Ovary (tissue), 9 donors: ENCODE measurements around the gene DUOXA2. TPM values are rescaled to one million over a fixed set of nuclear protein-coding genes. Genes with fewer than 3 reads are reported as not detected.

Source experiments
- DNase-seq, 5 donors: peaks; one replicate each; pipeline ENCODE4 v3.0.0-alpha.2; 2019 to 2020
- H3K27ac ChIP-seq, 2 donors: fragments of 200-600 bp; one replicate each; pipeline versions ENCODE4 v1.5.1 to v1.8.0; 2019 to 2022
- H3K27me3 ChIP-seq: fragments of 200-600 bp; one replicate; pipeline ENCODE4 v1.8.0; 2022
- H3K36me3 ChIP-seq: fragments of 200-600 bp; sonication (generic); one replicate; pipeline ENCODE4 v1.5.1; 2019
- H3K4me1 ChIP-seq: one replicate; pipeline ENCODE4 v1.8.1; 2013; ENCODE audit warnings: mild to moderate bottlenecking, moderate library complexity; ENCODE audit not compliant: insufficient read depth
- H3K4me3 ChIP-seq: fragments of 200-600 bp; sonication (generic); one replicate; pipeline ENCODE4 v1.5.1; 2017
- H3K9me3 ChIP-seq, 2 donors: fragments of 200-600 bp in 1 of 2; sonication (generic) in 1 of 2; one replicate each; pipeline versions ENCODE4 v1.5.1 to v1.8.1; 2013 to 2019; ENCODE audit warnings: mild to moderate bottlenecking in 1 of 2, moderate library complexity in 1 of 2
- CTCF ChIP-seq, 3 donors: fragments of 450-650 bp in 2 of 3; fragments of 200-600 bp in 1 of 3; IDR thresholded peaks; one replicate each; pipeline versions ENCODE4 v1.5.1 to v1.8.0; 2016 to 2022; ENCODE audit warnings: antibody characterized with exemption in 3 of 3, mild to moderate bottlenecking in 1 of 3
- EP300 ChIP-seq: sonication (generic); formaldehyde crosslinking; IDR thresholded peaks from one replicate; pipeline ENCODE4 v1.6.1; 2017; ENCODE audit warnings: antibody characterized with exemption
- POLR2A ChIP-seq: fragments of 450-650 bp; IDR thresholded peaks from one replicate; pipeline ENCODE4 v1.6.1; 2017; ENCODE audit warnings: antibody characterized with exemption, mild to moderate bottlenecking, moderate library complexity
- WGBS, 3 donors: extraction: QIAGEN DNeasy Blood & Tissue Kit in 1 of 3; methylation state at CpG; one replicate each; pipeline versions ENCODE4 v1.1.5 to v1.1.7; 2013 to 2017; 5-methylcytosine and 5-hydroxymethylcytosine counted together
- intact Hi-C, 4 donors: fragments of 100-400 bp; cut with DNase I; formaldehyde crosslinking; loops; one replicate each; pipeline versions ENCODE4 v1.11.0 to v1.15.1; 2022 to 2023
- polyA plus RNA-seq, 2 donors: library from polyadenylated mRNA; stranded (reverse); fragments of 200-250 nt in 1 of 2; fragments of 350-450 nt in 1 of 2; fragmentation: Illumina TruSeq in 1 of 2; extraction: RNeasy Lipid Tissue Mini Kit (QIAGEN cat#74804) in 1 of 2; gene quantifications; one replicate each; pipeline ENCODE4 v1.2.3, GENCODE V29; 2013 to 2014
- total RNA-seq, 7 donors: library from RNA; depleted of rRNA in 2 of 7; stranded (reverse); fragments of >200 nt in 2 of 7; fragmentation: NEBNext Ultra II Directional in 3 of 7; extraction: Animal tissue kit (Norgen Biotek cat#: 25700) in 3 of 7; gene quantifications; one replicate each; pipeline versions ENCODE4 v1.1.0 to v1.2.4, GENCODE V29; 2016 to 2023
- donor health status: DM: no; HTN: no; CAD: no; lungs with moderate emphysema.
- donor health status: DM: no; HTN: no; CAD: no.
- donor health status: Bipolar disorder and iron deficiency.
- donor health status: DM: yes; HTN: yes; CAD: no.
- donor health status: DM: no; HTN: no; CAD: no.
- donor health status: DM: yes; HTN: yes; CAD: no.

The DUOXA2 gene
- total and polyA plus RNA-seq, 9 donors: 0.17 to 0.18 TPM; not detected in 7

GRCh38 chr15:45112143-45112590 lies 2.0 kb upstream of the DUOXA2 start:
- DNase-seq: no peak
- H3K27me3 ChIP-seq: no peaks in the 10 kb centered on the region
- H3K36me3 ChIP-seq: no peaks in the 10 kb centered on the region
- 5 to 7% (median 6%) methylated on average over 13 of the region's 13 CpGs for WGBS, 3 donors
- TF ChIP-seq CTCF (IDR thresholded peaks at IDR 0.05) (no peak), EP300 (no peak), POLR2A (no peak)
- H3K27ac ChIP-seq: no peak overlapping the region
- intact Hi-C loops: no loop called here
- H3K4me1 ChIP-seq: peaks cover 2% of the 10 kb centered on the region
- no peaks in the 10 kb centered on the region for H3K9me3 ChIP-seq
- no peak overlapping the region for H3K4me3 ChIP-seq

GRCh38 chr15:45112591-45113379 lies 1.3 kb upstream of the DUOXA2 start:
- H3K4me3 ChIP-seq: no peak overlapping the region
- H3K36me3 ChIP-seq: no peaks in the 10 kb centered on the region
- intact Hi-C loops: no loop called here
- 1 to 4% (median 1%) methylated on average over 37 to 58 of the region's 58 CpGs for WGBS, 3 donors
- H3K27me3 ChIP-seq: no peaks in the 10 kb centered on the region
- no peak for TF ChIP-seq EP300
- TF ChIP-seq POLR2A: no peak
- TF ChIP-seq CTCF (IDR thresholded peaks at IDR 0.05): no peak
- no peak for DNase-seq
- no peak overlapping the region for H3K27ac ChIP-seq
- peaks cover 2% of the 10 kb centered on the region for H3K4me1 ChIP-seq
- no peaks in the 10 kb centered on the region for H3K9me3 ChIP-seq

- 4 to 13% (median 9%) methylated on average over 14 of the region's 14 CpGs for WGBS, 3 donors
- Histone ChIP-seq H3K36me3 (no peaks in the 10 kb centered on the region), H3K4me3 (no peak overlapping the region), H3K27ac (no peak overlapping the region), H3K4me1 (peaks cover 2% of the 10 kb centered on the region), H3K27me3 (no peaks in the 10 kb centered on the region), H3K9me3 (no peaks in the 10 kb centered on the region)
- intact Hi-C loops: no loop called here
- TF ChIP-seq EP300 (no peak), POLR2A (no peak), CTCF (IDR thresholded peaks at IDR 0.05) (no peak)
- no peak for DNase-seq
These were observed 641 bp upstream of the DUOXA2 start for GRCh38 chr15:45113380-45113990.

- no peaks in the 10 kb centered on the region for H3K9me3 ChIP-seq
- no peaks in the 10 kb centered on the region for H3K36me3 ChIP-seq
- intact Hi-C loops: no loop called here
- no peak overlapping the region for H3K27ac ChIP-seq
- H3K27me3 ChIP-seq: no peaks in the 10 kb centered on the region
- peaks cover 2% of the 10 kb centered on the region for H3K4me1 ChIP-seq
- no peak overlapping the region for H3K4me3 ChIP-seq
- 5 to 20% (median 10%) methylated on average over 2 of the region's 2 CpGs for WGBS, 3 donors
- TF ChIP-seq POLR2A (no peak), EP300 (no peak)
- no peak for DNase-seq
These were observed 592 bp downstream of the DUOXA2 start for GRCh38 chr15:45114751-45115085.

- intact Hi-C loops: no loop called here
- Histone ChIP-seq H3K4me1 (peaks cover 2% of the 10 kb centered on the region), H3K36me3 (no peaks in the 10 kb centered on the region), H3K27me3 (no peaks in the 10 kb centered on the region), H3K27ac (no peak overlapping the region), H3K9me3 (no peaks in the 10 kb centered on the region), H3K4me3 (no peak overlapping the region)
- WGBS, 3 donors: 59 to 69% (median 62%) methylated on average over 7 of the region's 7 CpGs
- no peak for DNase-seq
- TF ChIP-seq CTCF (IDR thresholded peaks at IDR 0.05) (no peak), POLR2A (no peak), EP300 (no peak)
These were observed 1.2 kb downstream of the DUOXA2 start for GRCh38 chr15:45115312-45115820.
